ENCODE data around the gene BSDC1. TPM values are rescaled to one million over a fixed set of nuclear protein-coding genes. Genes with fewer than 3 reads are reported as not detected.
A peak's percentile ranks its signal among the peaks of the same experiment; 100 is the strongest.

Gene BSDC1
- total RNA-seq, 6 experiments from 2014 or later: 44.5 to 73.1 (median 62.1) TPM

DNA sequence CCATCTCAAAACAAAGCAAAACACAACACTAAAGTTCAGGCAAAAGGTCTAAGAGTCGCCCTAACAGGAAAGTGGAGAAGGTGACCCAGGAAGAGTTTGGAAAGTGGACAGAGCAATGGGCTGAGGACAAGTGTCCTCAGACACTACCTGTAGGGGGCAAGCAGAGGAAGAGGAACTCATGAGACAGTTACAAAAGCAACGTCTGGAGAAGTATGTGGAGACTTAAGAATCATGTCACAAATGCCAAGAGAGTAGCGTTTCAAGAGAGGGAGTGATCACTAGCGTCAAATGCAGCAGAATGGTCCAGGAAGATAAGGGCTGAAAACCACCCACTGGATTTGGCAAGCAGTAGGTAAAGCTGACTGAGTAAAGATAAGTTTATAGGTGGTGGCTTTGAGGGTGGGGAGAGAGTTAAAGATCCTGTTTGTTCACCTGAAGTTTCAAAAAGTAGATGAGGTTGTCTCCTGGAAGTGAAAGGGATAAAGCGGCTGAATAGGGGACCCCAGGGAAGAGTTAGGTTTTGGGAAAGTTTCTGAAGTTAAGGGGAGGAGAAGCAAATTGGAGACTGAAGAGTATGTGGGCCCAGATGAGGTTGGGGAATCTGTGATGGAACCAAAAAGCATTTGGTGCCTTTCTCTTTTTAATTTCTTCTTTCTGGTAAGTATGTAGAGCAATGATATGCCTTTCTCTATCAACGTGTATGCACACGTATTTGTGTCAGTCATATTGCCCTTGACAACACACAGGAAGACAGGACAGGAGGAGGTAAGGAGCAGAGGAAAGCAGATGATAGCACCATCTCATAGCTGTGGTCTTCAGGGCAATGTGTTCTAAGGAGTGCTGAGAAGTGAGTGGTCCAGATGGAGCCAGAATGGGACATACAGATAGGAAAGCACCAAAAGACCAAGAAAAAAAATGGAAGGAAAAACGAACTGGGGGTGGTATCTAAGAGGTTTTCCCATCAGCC, 3.1 kb downstream of the BSDC1 start:
- Histone ChIP-seq H3K9me3 (no peaks in the 10 kb centered on the region), H3K4me1 (peaks cover 0 to 20% (median 5%) of the 10 kb centered on the region in 4 donors), H3K36me3 (peaks cover 0 to 46% (median 15%) of the 10 kb centered on the region in 4 donors), H3K27ac (peak overlapping the region in 2 of 3 donors; percentile 35 to 40), H3K27me3 (no peaks in the 10 kb centered on the region), H3K4me3 (no peak overlapping the region)
- no peak for DNase-seq
- 70% methylated on average over 8 of the region's 8 CpGs for WGBS (ENCODE audit: insufficient coverage, low coverage, low lambda C conversion rate, missing lambda C conversion rate)
- ATAC-seq: no peak
- TF ChIP-seq POLR2A (IDR thresholded peaks at IDR 0.05) (no peak), CTCF (IDR thresholded peaks at IDR 0.05) (no peak)
- intact Hi-C loops (cut with DNase I): no loop called here

- WGBS (ENCODE audit: insufficient coverage, low coverage, low lambda C conversion rate, missing lambda C conversion rate): 65% methylated on average over 4 of the region's 6 CpGs
- intact Hi-C loops (cut with DNase I): no loop called here
- H3K9me3 ChIP-seq: no peaks in the 10 kb centered on the region
- TF ChIP-seq CTCF (IDR thresholded peaks at IDR 0.05) (no peak), POLR2A (IDR thresholded peaks at IDR 0.05) (no peak)
- H3K27ac ChIP-seq: no peak overlapping the region
- H3K4me1 ChIP-seq: peaks cover 0 to 15% (median 5%) of the 10 kb centered on the region in 4 donors
- no peak for DNase-seq
- peaks cover 6 to 72% (median 29%) of the 10 kb centered on the region in 4 donors for H3K36me3 ChIP-seq
- peak; percentile 37 to 70 (median 51) for ATAC-seq
- H3K27me3 ChIP-seq: no peaks in the 10 kb centered on the region
- H3K4me3 ChIP-seq: no peak overlapping the region
Measured at GRCh38 chr1:32388641-32389040, 5.6 kb downstream of the BSDC1 start.

DNA sequence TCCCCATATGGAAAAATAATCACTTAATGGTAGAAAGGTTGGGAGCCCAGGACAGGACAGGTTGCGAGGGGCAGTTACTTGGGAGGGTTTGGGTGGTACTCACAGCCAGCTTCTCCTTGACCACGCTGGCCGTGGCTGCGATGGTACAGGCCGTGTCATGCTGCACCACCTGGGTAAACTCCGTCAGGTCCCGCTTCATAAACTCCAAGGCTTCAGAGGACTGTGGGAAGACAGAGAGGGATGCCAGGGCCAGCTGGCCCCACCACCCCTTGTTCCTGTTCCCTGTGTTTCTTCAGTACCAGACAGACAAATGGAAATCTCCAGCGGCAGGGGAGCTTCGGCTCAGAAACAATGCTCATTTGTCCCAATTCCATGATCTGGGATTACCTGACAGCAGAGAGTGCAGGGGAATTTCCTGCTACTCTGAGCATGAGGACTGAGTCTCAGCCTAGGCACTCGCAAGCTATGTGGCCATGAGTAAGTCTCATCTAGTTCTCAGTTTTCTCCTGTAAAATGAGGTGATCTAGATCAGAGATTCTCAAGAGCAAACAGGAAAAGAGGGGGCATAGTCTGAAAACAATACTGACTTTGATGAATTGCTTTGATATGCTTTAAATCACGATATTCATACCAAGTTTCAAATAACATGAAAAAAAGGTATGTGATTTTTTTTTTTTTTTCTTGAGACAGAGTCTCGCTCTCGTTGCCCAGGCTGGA, 7.4 kb downstream of the BSDC1 start:
- 83% methylated on average over 5 of the region's 13 CpGs for WGBS (ENCODE audit: insufficient coverage, low coverage, low lambda C conversion rate, missing lambda C conversion rate)
- no peak for ATAC-seq
- intact Hi-C loops (cut with DNase I): no loop called here
- DNase-seq: no peak
- no peak overlapping the region for H3K4me3 ChIP-seq
- no peak for TF ChIP-seq POLR2A (IDR thresholded peaks at IDR 0.05)
- no peak for TF ChIP-seq CTCF (IDR thresholded peaks at IDR 0.05)
- no peaks in the 10 kb centered on the region for H3K4me1 ChIP-seq
- H3K36me3 ChIP-seq: peaks cover 10 to 90% (median 38%) of the 10 kb centered on the region in 4 donors
- no peak overlapping the region for H3K27ac ChIP-seq
- H3K27me3 ChIP-seq: no peaks in the 10 kb centered on the region
- H3K9me3 ChIP-seq: no peaks in the 10 kb centered on the region

DNA sequence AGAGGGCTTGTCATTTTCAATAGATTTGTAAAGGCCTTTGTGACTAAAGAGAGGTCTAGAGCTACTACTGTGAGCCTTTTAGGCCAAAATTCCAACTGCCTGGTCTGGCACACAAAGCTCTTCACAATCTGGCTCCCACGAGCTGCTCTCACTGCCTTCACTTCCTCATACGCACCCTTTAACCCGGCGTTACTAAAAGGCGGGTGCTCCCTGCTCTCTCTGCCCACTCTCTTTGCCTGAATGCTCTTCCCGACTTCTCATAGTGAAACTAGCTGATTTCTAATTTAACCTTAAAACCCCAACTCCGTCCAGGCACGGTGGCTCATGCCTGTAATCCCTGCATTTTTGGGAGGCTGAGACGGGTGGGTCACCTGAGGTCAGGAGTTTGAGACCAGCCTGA, 14.2 kb downstream of the BSDC1 start:
- intact Hi-C loops (cut with DNase I): no loop called here
- Histone ChIP-seq H3K36me3 (peaks cover 22 to 100% (median 64%) of the 10 kb centered on the region in 4 donors), H3K27me3 (no peaks in the 10 kb centered on the region), H3K4me1 (no peaks in the 10 kb centered on the region), H3K9me3 (no peaks in the 10 kb centered on the region), H3K4me3 (no peak overlapping the region), H3K27ac (no peak overlapping the region)
- DNase-seq: no peak
- peak in 1 of 4 donors; percentile 49 for ATAC-seq
- TF ChIP-seq CTCF (IDR thresholded peaks at IDR 0.05) (no peak), POLR2A (IDR thresholded peaks at IDR 0.05) (no peak)
- 92% methylated on average over 5 of the region's 9 CpGs for WGBS (ENCODE audit: insufficient coverage, low coverage, low lambda C conversion rate, missing lambda C conversion rate)
